Measurements from ENCODE around the gene MYOC.

GRCh38 chr1:171597203-171597602 is 55.3 kb downstream of the MYOC start:
- TF ChIP-seq CTCF (IDR thresholded peaks at IDR 0.05) (no peak), POLR2A (IDR thresholded peaks at IDR 0.05) (no peak)

All from esophagus squamous epithelium (tissue), 4 donors.